CD4-positive, alpha-beta T cell treated with Interleukin-4 for 1 hour (primary cell): ENCODE measurements around the gene NFIC.

Experiments used
- DNase-seq, 2 donors: peaks; one replicate each; pipeline ENCODE4 v3.0.0-alpha.2; 2020 to 2022

NFIC gene

DNA sequence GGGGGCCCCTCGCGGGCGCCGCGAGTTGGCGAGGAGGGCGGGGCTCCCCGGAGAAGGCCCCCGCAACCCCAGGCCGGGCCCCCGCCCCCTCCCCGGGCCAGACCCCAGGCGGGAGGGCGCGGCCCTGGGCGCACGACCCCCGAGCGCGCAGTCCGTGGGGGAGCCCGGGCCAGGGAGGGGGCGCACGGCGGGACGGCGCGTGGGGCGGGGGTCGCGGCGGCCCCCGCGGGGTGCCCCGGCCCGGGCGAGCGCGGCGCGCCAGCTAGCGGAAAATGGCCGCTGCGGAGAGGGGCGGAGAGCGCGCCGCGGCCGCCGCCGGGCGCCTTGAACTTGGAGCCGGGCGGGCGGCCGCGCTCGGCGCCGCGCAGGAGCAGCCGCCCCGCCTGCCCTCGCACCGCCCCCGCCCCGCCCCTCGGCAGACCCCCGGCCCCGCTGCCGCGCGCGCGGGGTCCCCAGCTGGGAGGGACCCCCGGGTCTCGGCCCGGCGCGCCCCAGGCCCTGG, 6.4 kb upstream of the NFIC start:
- peak in 1 of 2 donors; percentile 33 for DNase-seq

DNA sequence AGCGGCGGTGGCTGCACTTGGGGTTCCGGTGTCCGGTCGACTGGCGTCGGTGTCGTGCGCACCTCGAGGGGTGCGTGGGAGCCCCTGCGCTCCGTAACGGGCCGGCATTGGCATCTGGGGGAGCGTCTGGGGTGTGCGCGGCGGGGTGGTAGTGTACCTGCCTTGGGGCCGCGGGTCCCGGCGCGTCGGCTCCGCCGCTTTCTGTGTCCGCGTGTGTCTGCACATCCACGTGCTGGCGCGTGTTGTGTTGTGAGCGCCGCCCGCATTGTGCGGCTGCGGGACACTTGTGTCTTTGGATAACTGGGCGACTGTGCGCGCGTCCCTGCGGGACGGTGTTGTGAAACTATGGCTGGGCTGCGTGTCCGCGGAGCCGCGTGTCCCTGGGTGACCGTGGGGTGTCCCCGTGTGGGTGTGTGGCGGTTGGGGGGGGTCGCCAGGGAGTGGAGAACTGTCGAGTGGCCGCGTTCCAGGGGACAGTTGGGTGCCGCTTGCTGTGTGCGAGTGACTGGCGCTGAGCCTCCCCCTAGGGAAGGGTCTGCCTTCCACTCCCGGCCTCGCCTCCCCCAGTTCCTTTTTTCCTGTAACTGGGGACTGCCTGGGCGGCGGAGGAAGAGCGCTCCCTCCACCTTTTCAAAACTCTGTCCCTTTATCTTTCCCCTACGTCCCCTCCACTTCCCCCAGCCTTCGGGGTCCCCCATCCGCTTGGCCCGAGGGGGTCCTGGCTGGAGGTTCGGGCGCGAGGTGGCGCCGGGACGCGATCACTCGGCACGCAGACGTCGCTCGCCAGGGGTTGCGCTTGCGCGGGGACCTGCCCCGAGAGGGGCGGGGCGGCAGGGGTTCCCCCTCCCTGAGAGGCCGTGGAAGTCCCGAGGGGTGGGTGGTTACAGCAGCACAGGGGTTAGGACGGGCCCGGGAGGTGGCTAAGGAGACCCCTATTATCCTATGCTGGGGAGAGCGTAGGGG, 5.7 kb upstream of the NFIC start:
- DNase-seq: peak; percentile 76 to 80

DNA sequence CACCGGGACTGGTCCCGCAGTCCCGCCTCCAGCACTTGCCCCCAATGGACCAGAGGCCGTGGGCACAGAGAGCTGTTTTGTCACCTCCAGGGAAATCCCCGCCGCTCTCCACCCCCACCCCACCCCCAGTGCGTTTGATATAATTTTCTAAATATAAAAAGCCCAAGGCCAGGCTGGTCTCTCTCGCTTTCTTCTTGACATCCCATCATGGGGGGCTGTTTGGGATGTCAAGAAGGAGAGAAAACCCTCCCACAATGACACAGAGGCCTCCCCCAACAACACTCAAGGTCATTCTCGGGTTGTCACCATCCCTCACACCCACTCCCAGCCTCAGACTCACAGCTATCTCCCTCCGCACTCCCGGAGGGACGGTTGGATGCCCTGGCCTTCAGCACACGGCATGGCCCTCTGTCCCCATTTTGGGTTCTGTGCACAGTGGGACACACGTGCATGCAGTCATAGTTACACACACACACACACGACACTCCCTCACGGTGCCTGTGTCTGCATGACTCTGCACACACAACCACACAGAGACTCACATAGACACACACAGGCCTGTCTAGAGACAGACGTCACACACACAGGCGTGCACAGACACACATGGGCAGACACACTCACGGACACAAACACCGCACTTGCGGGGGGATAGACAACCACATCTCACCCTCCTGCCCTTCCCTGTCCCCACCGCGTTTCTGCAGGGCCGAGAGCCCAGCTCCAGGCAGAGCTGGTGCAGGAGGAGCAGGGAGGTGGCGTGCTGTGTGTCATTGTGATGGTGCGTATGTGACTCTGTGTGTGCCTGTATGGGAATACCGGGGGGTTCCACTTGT, 4.8 kb upstream of the NFIC start:
- DNase-seq: no peak

DNA sequence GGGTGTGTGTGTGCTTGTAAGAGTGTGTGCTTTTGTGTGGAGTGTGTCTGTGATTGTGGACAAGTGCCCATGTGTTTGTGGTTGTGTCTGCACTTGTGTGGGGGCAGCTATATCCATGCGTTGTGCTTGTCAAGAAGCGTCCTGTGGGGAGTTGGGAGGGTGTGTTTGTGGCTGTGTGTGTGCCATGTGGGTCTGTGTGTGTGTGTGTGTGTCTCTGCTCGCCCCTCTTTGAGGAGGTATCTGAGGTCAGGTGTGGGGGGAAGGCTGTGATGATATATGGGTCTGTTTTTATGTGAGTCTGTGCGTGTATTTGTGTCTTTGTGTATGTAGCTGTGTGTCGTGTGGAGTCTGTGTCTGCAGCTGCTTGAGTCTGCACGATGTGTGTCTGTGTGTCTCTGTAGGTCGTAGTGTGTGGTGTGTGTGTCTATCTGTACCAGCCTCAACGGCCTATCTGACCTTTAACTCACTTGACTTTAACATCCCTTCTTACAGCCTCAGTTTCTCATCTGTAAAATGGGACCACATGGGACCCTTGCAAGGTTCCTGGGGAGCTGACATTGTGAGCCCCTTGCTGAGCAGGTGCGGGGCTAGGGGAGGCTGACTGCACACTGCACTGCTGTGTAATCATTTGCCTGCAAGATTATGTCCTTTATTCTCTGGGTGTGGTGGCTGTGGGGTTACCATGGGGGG, 4.0 kb upstream of the NFIC start:
- no peak for DNase-seq

DNA sequence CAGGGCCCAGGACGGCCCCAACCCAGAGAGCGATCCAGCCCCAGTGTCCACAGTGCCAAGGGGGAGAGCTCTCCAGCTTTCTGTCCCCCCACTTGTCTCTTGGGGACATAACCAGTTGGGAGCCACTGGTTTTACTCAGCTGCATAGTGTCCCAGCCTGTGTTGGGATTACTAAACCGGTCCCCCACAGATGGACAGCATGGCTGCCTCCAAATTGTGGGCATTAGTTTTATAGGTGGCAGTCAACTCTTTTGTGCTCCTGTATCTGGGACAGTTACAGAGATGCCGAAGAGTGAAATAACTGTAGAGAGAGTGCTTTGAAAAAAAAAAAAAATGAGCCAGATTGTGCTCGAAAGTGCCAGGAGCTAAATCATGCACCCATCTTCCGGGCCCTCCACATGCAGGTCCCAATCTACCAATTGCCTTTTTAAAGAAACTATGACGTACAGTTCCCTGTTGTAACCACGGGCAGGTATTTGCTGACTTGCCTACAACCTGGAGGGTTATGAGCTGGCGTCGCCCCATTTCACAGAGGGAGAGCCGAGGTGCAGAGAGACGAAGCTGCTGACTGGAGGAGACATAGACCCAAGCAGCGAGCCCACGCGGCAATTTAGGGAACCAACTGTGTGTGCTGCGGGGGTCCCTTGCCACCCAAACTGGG, 2.4 kb upstream of the NFIC start:
- no peak for DNase-seq

DNA sequence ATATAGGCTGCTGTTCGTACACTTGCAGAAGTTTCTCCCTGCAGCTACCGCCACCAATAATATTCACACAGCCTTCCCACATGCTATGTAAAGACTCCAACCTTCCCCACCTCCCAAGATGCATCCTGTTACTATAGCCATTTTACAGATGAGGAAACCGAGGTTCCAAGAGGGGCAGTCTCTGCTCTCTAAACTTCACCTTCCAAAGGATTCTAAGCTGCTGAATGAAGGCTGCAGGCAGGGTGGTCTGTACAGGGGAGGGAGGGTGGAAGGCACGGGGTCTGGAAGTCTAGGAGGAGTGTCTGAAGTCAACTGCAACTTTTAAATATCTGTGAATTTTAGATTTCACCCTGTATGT, 1.9 kb upstream of the NFIC start:
- no peak for DNase-seq

DNA sequence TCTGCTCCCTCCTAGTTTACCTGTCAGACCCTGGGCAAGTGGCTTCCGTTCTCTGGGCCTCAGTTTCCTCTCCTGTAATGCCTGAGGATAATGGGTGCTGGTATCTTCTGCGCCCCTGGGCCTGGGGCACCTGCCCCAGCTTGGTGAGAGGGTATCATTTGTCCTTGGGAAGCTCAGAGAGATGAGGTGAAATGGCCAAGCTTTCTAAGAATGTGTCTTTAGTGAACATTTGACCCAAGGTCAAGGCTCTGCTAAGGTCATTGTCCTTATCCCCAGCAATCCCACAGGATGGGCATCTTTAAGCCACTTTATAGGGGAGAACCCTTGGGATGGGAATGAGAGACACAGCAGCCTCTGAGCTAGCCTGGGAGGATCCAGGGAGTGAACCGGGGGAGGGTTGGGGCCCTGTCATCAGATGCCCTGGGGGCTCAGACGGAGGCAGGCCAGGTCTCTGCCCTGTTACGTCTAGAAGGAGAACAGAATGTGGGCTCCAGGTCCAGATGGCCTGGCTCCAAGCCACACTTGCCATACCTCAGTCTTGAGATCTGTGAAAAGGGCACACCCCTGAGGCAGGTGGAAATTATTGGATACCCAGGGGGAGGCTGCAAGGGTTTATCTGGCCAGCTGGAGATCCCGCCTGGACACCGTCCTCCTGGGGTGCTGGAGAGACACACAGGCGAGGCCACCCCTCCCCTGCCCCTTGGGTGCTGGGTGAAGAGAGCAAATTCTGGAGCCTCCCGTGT, 1.1 kb upstream of the NFIC start:
- DNase-seq: no peak

DNA sequence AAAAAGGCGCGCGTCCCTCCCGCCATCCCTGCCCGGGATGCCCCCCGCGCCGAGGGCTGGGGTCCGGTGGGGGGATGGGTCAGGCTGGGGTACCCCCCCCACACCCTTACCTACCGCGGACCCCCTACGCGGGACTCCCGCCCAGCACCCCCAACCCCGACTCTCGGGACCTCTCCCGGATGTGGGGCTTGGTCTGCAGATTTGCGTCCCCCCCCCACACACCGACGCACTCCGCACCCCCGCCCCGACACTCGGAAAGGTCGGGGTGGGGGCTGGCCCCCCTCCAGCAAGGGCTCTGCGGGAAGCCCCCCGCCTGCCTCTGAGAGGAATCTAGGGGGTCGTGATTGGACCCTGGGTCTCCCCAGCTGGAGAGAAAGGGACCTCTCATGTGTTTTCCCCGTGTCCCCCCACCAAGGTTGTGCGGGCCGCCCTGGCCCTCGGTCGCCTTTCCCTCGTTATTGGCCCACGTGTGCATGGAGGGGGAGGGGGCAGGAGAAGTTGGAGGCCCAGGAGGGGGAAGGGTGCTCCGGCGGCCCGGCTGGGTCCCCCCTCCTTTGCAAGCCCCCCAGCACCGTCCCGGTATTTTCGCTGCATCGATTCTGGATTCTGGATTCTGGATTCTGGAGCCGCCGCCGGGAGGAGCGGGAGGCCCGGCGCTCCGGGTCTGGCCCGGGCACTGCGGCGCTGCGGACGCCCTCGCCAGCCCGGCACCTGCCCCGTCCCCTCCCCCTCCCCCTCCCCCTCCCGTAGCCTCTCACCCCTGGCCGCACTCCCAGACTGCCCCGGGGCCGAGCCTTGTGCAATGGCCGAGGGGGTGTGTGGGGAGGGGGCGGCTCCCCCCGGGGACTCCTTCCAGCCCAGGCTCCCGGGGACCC, 607 bp downstream of the NFIC start:
- DNase-seq: no peak

DNA sequence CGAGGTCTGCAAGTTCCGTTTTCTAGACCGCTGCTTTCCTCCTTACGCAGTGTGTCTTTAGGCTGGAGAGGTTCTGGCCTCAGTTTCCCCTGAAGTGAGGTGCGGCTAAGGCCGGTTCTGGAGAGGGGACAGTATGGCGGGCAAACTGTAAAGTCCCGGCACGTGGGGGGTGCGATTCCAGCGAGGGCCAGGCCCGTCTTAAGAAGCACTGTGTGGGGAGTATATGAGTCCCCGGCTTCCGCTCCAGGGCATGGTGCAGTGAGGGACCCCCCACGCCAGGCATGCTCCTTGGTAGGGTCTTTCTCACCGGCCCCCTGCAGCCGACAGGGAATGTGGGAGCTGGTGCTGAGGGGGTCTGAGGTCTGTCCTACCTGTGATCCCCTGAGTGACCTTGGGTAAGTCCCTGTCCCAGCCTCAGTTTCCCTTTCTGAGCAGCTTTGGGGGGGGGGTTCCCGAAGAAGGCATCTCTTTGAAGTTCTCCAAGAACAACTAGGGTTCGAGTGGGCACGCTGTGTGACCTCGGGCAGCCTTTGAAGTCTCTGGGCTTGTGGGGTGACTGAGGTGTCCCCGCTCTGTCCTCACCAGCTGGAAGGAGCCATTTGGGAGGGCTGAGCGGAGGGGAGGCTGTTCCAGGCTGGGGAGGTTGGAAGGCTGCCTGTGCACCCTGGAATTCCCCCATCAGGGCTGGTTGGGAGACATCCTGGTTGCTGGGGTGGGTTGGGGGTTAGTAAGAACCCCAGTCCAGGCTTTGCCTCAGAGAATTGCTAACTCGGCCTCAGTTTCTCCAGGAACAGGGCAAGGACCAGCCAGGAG, 1.5 kb downstream of the NFIC start:
- no peak for DNase-seq

DNA sequence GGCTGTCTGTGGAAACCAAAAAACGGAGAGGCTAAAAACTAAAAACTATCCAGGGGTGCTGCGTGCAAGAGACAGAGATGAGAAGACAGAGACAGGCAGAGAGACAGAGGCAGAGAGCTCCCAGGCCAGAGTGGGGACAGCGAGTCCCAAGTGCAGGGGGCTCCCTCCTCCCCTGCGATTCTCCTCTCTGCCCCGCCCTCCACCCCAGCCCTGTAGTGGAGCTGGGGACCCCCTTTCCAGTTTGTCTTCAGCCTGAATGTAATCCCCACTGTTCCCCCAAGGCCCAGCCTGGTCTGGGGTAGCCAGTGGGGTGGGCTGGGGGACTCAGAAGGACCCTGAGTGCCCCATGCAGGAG, 2.0 kb downstream of the NFIC start:
- no peak for DNase-seq

DNA sequence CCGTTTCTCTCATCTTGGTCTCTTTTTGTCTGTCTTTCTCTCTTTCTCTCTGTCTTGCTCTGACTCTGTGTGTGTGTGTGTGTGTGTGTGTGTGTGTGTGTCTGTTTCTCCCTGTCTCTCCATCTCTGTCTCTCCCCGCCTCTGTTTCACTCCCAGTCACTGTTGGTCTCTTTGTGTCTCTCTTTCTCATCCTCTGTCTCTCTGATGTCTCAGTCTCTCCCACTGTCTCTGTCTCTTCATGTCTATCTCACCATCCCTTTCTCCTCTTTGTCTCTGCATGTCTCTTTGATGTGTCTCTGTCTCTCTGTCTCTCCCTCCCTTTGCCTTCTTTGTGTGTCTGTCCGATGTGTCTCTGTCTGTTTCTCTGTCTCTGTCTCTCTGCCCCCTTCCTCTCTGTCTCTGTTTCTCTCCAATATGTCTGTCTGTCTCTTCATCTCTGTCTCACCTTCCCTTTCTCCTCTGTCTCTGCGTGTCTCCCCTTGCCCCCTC, 2.5 kb downstream of the NFIC start:
- DNase-seq: no peak

DNA sequence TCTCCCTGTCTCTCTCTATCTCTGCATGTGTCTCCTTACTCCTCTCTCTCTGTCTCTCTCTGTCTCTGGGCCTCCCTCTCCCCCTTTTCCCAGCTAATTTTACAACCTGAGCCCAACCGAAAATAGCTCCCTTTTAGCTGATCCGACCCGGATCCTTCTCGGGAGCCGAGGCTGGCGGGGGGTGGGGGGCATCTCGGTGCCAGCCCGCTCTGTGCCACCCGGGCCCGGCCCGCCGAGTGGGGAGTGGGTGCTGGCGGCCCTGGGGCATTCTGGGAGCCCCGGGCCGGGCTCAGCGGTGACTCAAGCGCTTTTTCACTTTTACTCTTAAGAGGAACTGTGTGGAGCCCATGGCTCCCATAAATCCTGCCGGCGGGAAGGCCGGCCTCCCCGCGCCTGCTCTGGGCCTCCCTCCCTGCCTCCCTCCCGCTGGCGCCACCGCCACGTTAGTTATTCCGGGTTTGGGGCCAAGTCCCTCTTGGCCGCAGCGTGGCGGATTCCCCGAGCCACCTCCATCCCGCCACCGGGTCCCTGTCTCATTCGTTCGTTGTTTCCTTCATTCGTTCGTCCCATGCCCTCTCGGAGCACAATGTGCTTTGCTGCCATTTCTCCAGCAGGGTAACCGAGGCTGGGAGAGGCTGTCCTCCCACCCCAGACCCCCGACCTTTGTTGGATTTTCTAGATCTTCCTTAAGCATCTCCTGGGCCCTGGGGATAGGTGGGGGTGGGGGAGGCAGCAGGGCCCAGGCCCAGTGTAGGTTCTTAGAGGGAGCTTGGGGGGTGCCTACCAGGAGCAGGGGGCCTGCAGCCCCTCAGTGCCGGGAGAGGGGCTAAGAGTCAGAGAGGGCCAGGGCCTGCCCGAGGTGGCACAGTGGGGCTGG, 3.2 kb downstream of the NFIC start:
- DNase-seq: no peak

DNA sequence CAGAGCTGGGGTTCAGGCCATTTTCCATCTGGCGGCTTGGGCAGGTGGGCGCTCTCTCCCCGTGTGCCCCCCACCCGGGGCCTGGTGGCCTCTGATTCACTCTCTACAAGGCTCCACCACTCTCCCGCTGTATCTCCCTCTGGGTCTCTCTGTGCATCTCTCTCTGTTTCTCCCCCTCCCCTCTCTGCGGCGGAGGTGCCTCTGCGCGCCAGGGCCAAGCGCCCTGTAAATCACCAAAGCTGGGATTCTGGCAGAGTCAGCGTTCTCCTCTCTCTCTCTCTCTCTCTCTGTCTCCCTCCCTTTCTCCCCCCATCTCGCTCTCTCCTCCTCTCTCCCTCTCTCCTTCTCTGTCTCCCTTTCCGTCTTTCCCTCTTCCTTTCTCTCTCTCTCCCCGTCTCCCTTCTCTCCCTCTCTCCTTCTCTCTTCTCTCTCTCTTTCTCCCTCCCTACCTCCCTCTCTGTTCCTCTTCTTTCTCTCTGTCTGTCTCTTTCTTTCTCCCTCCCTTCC, 3.9 kb downstream of the NFIC start:
- no peak for DNase-seq

DNA sequence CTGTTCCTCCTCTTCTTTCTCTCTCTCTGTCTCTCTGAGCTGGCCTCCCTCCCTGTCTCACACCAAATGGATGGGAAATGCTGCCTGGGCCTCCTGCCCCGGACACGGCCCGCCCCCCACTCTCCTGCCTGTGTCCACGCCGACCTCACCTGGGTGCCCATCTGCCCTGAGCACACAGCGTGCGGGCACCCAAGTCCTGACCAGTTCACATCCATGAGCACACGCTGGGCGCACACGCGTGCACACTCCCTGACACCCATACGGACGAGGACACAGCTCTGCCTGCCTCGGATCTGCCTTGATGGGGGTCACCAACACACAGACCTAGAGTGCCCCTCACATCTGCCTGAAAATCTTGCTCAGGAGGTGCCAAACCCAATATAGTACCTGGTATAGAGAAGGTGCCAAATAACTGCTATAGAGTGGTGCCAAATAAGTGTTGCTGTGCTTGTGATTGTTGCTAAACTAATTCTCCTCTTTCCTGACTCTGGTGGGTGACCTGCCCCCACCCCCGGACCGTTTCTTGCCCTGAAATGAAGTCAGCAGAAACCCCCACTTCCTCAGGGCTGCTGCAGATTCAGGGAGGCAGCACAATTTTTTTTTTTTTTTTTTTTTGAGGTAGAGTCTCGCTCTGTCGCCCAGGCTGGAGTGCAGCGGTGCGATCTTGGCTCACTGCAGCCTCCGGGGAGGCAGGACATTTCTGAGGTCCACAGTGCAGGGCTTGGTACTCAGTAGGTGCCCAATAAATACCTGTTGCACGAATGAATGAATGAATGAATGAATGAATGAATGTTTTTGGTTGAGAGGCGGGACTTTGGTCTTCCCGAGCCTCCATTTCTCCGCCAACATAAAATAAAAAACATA, 4.6 kb downstream of the NFIC start:
- DNase-seq: no peak

DNA sequence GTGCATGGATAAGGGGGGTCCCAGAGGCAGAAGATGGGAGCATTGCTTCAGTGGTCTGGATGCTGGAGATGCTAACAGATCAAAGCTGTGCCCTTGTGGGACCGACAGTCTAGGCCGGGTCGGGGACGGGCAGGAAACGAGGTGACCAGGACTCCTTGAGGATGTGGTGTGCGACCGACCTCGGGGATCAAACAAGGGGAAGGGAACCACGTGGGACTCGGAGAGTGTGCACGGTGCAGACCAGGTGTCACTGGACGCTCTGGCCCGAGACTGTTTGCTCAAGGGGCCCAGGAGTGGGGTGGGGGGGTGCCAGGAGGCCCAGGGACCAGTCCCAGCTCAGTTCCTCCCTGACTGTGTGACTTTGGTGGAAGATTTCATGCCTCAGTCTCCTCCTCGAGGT, 6.0 kb downstream of the NFIC start:
- no peak for DNase-seq

DNA sequence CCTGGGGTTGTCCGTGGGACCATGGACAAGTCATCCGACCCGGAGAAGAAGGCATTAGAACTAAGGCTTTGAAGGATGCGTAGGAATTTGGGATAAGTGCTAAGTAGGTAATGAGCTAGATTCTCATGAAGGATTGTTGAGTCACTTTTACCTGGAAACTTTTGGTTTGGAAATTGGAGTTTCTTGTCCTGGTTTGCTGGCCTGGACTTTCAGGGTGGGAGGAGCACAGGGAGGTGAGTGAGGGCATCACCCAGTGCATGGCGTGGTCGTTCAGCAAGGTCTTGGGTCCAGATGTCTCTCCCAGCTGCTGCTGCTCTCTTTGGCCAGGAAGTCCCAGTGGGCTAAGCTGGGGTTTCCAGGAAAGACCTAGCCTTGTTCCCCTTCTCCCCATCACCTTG, 7.6 kb downstream of the NFIC start:
- no peak for DNase-seq

DNA sequence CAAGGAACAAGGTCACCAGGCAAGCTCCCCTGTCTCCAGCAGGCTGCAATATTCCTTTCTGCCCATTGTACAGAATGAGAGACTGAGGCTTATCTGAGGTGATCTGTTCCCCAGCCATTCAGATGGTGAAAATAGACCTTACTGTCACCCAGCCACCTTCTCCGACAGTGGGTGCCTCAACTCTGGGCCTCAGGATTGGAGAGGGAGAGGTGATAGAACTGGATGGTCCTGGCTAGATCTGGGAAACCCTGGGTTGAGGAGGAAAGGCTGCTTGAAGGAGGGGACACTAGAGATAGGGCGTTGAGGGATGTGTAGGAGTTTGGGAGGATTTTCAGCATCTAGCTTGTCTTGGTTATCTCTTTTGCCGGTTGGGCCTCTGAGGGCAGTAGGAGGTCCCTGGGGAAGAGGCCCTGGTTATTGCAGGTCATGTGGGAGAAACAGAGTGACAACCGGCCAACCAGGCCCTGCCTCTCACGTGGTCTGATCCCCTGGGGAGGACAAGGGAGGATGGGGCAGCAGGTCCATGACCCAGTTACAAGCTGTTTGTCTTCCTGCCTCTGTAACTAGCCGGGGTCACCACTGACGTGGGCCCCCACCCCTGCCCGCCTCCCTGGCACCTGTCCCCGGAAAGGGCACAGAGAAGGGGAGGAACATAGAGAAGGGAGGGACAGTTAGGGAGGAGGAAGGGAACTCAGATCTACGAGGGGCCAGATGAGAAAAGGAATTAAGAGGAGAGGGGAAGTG, 8.2 kb downstream of the NFIC start:
- DNase-seq: no peak
